ENCODE results near the gene PGS1. TPM values are rescaled to one million over a fixed set of nuclear protein-coding genes. Genes with fewer than 3 reads are reported as not detected.

The PGS1 gene
- total RNA-seq, 4 donors from 2014 or later: 41.9 to 105 (median 53.2) TPM

- peak overlapping the region; percentile 77 to 96 (median 96) for H3K27ac ChIP-seq
- 90 to 91% methylated on average over 8 of the region's 8 CpGs for WGBS, 2 donors
- no peaks in the 10 kb centered on the region for H3K27me3 ChIP-seq
- H3K4me3 ChIP-seq: no peak overlapping the region
- TF ChIP-seq CTCF (IDR thresholded peaks at IDR 0.05): no peak
- no peak for TF ChIP-seq EP300 (IDR thresholded peaks at IDR 0.05)
- TF ChIP-seq POLR2A (IDR thresholded peaks at IDR 0.05): no peak
- H3K9me3 ChIP-seq: no peaks in the 10 kb centered on the region
- H3K4me1 ChIP-seq: peaks cover 3 to 92% (median 66%) of the 10 kb centered on the region in 4 donors
- H3K36me3 ChIP-seq: peaks cover 0 to 32% (median 6%) of the 10 kb centered on the region in 3 donors
- no peak for DNase-seq (ENCODE audit: low spot score in 2 of 2)
Observed at GRCh38 chr17:78353834-78354233, 24.6 kb upstream of the PGS1 start.

- no peaks in the 10 kb centered on the region for H3K9me3 ChIP-seq
- H3K36me3 ChIP-seq: peaks cover 0 to 36% (median 6%) of the 10 kb centered on the region in 3 donors
- H3K4me1 ChIP-seq: peaks cover 3 to 86% (median 61%) of the 10 kb centered on the region in 4 donors
- DNase-seq (ENCODE audit: low spot score in 2 of 2): no peak
- 78 to 85% methylated on average over 9 of the region's 9 CpGs for WGBS, 2 donors
- TF ChIP-seq POLR2A (IDR thresholded peaks at IDR 0.05): no peak
- no peak for TF ChIP-seq EP300 (IDR thresholded peaks at IDR 0.05)
- TF ChIP-seq CTCF (IDR thresholded peaks at IDR 0.05): no peak
- H3K27ac ChIP-seq: peak overlapping the region in 3 of 4 donors; percentile 96
- H3K4me3 ChIP-seq: no peak overlapping the region
- H3K27me3 ChIP-seq: no peaks in the 10 kb centered on the region
Observed at GRCh38 chr17:78355045-78355641, 23.3 kb upstream of the PGS1 start.

GRCh38 chr17:78355701-78356100 lies 22.7 kb upstream of the PGS1 start:
- no peak overlapping the region for H3K4me3 ChIP-seq
- peaks cover 3 to 85% (median 60%) of the 10 kb centered on the region in 4 donors for H3K4me1 ChIP-seq
- 70 to 75% methylated on average over 3 of the region's 3 CpGs for WGBS, 2 donors

GRCh38 chr17:78356101-78356713 lies 22.2 kb upstream of the PGS1 start:
- H3K4me1 ChIP-seq: peaks cover 3 to 85% (median 60%) of the 10 kb centered on the region in 4 donors
- H3K27me3 ChIP-seq: no peaks in the 10 kb centered on the region
- no peak for DNase-seq (ENCODE audit: low spot score in 2 of 2)
- TF ChIP-seq CTCF (IDR thresholded peaks at IDR 0.05) (peak in 1 of 5 experiments; percentile 8), POLR2A (IDR thresholded peaks at IDR 0.05) (no peak), EP300 (IDR thresholded peaks at IDR 0.05) (peak in 1 of 2 donors; percentile 69)
- peak overlapping the region in 2 of 4 donors; percentile 4 to 82 for H3K4me3 ChIP-seq
- H3K27ac ChIP-seq: peak overlapping the region; percentile 12 to 96 (median 96)
- no peaks in the 10 kb centered on the region for H3K9me3 ChIP-seq
- H3K36me3 ChIP-seq: peaks cover 0 to 36% (median 6%) of the 10 kb centered on the region in 3 donors
- 42 to 59% methylated on average over 15 to 16 of the region's 16 CpGs for WGBS, 2 donors

More at GRCh38 chr17:78355701-78356100, 22.7 kb upstream of the PGS1 start:
- Histone ChIP-seq H3K27me3 (no peaks in the 10 kb centered on the region), H3K9me3 (no peaks in the 10 kb centered on the region), H3K27ac (peak overlapping the region; percentile 12 to 96 (median 96)), H3K36me3 (peaks cover 0 to 36% (median 6%) of the 10 kb centered on the region in 3 donors)
- no peak for DNase-seq (ENCODE audit: low spot score in 2 of 2)
- TF ChIP-seq CTCF (IDR thresholded peaks at IDR 0.05): no peak
- no peak for TF ChIP-seq POLR2A (IDR thresholded peaks at IDR 0.05)
- no peak for TF ChIP-seq EP300 (IDR thresholded peaks at IDR 0.05)

GRCh38 chr17:78357177-78357586 lies 21.3 kb upstream of the PGS1 start:
- H3K27ac ChIP-seq: peak overlapping the region; percentile 47 to 96 (median 96)

More at GRCh38 chr17:78357177-78357586, 21.3 kb upstream of the PGS1 start:
- Histone ChIP-seq H3K27me3 (no peaks in the 10 kb centered on the region), H3K9me3 (no peaks in the 10 kb centered on the region), H3K4me3 (peak overlapping the region in 3 of 4 donors; percentile 3 to 99 (median 82)), H3K4me1 (peaks cover 2 to 77% (median 52%) of the 10 kb centered on the region in 4 donors), H3K36me3 (peaks cover 0 to 36% (median 6%) of the 10 kb centered on the region in 3 donors)
- peak in 1 of 2 donors; percentile 69 for TF ChIP-seq EP300 (IDR thresholded peaks at IDR 0.05)
- no peak for TF ChIP-seq CTCF (IDR thresholded peaks at IDR 0.05)
- TF ChIP-seq POLR2A (IDR thresholded peaks at IDR 0.05): peak in 1 of 2 donors; percentile 17
- WGBS, 2 donors: 26 to 47% methylated on average over 4 to 7 of the region's 7 CpGs
- no peak for DNase-seq (ENCODE audit: low spot score in 2 of 2)

Measured in tibial nerve (tissue), 4 donors.